Fibroblast of upper back skin (primary cell): Measurements from ENCODE around the gene EDN1.
"Not testable (repeated sequence)": the region's sequence is repeated elsewhere in the genome, so short reads cannot be mapped to it uniquely, and the experiment has no call there.

Experiments used
- DNase-seq: peaks from one replicate; pipeline ENCODE4 v3.0.0-alpha.2; 2013

The EDN1 gene

GRCh38 chr6:12295558-12296254 is 5.5 kb downstream of the EDN1 start:
- DNase-seq = no peak

- DNase-seq = peak; percentile 86
Observed at GRCh38 chr6:12296255-12296573, 6.1 kb downstream of the EDN1 start.

GRCh38 chr6:12296604-12297003 is 6.4 kb downstream of the EDN1 start:
- DNase-seq = no peak

- no peak for DNase-seq
Observed at GRCh38 chr6:12297363-12298016, 7.3 kb downstream of the EDN1 start.

- DNase-seq = no peak
Observed at GRCh38 chr6:12298017-12298978, 8.1 kb downstream of the EDN1 start.

GRCh38 chr6:12298995-12299394 is 8.8 kb downstream of the EDN1 start:
- DNase-seq = no peak

- DNase-seq = no peak
Observed at GRCh38 chr6:12301018-12301417, 10.9 kb downstream of the EDN1 start.

GRCh38 chr6:12304487-12304886 is 14.3 kb downstream of the EDN1 start:
- no peak for DNase-seq

GRCh38 chr6:12309070-12309469 is 18.9 kb downstream of the EDN1 start:
- no peak for DNase-seq

GRCh38 chr6:12311106-12311505 is 20.9 kb downstream of the EDN1 start:
- DNase-seq = no peak

GRCh38 chr6:12312736-12313135 is 22.6 kb downstream of the EDN1 start:
- DNase-seq = peak; percentile 75

GRCh38 chr6:12313306-12313991 is 23.3 kb downstream of the EDN1 start:
- DNase-seq = no peak

- peak; percentile 32 for DNase-seq
Observed at GRCh38 chr6:12313992-12314589, 23.9 kb downstream of the EDN1 start.

- DNase-seq = no peak
Observed at GRCh38 chr6:12314751-12315150, 24.6 kb downstream of the EDN1 start.

- no peak for DNase-seq
Observed at GRCh38 chr6:12315292-12316081, 25.3 kb downstream of the EDN1 start.

GRCh38 chr6:12318749-12319148 is 28.6 kb downstream of the EDN1 start:
- no peak for DNase-seq

GRCh38 chr6:12320074-12320473 is 29.9 kb downstream of the EDN1 start:
- DNase-seq = not testable (repeated sequence)

GRCh38 chr6:12324099-12324498 is 33.9 kb downstream of the EDN1 start:
- peak; percentile 53 for DNase-seq

- DNase-seq = peak; percentile 13
Observed at GRCh38 chr6:12324748-12325147, 34.6 kb downstream of the EDN1 start.

GRCh38 chr6:12325872-12326271 is 35.7 kb downstream of the EDN1 start:
- no peak for DNase-seq

- peak; percentile 16 for DNase-seq
Observed at GRCh38 chr6:12327391-12327790, 37.2 kb downstream of the EDN1 start.

- no peak for DNase-seq
Observed at GRCh38 chr6:12327988-12328387, 37.8 kb downstream of the EDN1 start.
